Measurements from ENCODE around the gene OR4E1.

The OR4E1 gene

DNA sequence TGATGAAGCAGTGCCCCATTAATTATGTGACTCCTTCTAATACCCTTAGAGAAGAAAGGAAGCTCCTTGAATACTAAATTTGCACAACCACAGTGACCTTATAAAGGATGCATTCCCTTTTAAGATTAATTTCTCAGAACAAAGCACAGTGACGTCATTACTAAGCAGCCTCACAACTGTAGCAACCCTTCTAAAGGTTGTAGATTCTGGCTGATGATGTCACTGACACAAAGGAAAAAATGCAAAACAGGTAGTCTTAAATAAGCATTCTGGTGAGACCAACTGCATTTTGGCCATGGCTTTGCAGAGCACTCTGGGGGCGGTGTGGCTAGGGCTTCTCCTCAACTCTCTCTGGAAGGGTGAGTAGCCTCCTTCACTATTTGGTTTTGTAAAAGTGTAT lies 38.4 kb upstream of the OR4E1 start:
- Histone ChIP-seq H3K27ac (no peak overlapping the region), H4K20me1 (ENCODE audit: insufficient read depth) (no peaks in the 10 kb centered on the region), H3K9ac (no peak overlapping the region), H3K4me3 (IDR thresholded peaks at IDR 0.05; ENCODE audit: insufficient read depth, low read depth, low read length) (no peak overlapping the region), H3K4me1 (ENCODE audit: low read depth, poor library complexity, severe bottlenecking) (no peaks in the 10 kb centered on the region), H3K79me2 (ENCODE audit: insufficient read depth, low read depth) (no peaks in the 10 kb centered on the region), H2AFZ (ENCODE audit: low read depth) (no peak overlapping the region), H3K36me3 (ENCODE audit: insufficient read depth) (no peaks in the 10 kb centered on the region), H3K27me3 (ENCODE audit: insufficient read depth, low read depth) (no peaks in the 10 kb centered on the region), H3K4me2 (no peak overlapping the region)
- TF ChIP-seq, protein P1, sequence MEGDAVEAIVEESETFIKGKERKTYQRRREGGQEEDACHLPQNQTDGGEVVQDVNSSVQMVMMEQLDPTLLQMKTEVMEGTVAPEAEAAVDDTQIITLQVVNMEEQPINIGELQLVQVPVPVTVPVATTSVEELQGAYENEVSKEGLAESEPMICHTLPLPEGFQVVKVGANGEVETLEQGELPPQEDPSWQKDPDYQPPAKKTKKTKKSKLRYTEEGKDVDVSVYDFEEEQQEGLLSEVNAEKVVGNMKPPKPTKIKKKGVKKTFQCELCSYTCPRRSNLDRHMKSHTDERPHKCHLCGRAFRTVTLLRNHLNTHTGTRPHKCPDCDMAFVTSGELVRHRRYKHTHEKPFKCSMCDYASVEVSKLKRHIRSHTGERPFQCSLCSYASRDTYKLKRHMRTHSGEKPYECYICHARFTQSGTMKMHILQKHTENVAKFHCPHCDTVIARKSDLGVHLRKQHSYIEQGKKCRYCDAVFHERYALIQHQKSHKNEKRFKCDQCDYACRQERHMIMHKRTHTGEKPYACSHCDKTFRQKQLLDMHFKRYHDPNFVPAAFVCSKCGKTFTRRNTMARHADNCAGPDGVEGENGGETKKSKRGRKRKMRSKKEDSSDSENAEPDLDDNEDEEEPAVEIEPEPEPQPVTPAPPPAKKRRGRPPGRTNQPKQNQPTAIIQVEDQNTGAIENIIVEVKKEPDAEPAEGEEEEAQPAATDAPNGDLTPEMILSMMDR (conservative IDR thresholded peaks at IDR 0.05; ENCODE audit: low read depth, low read length): no peak

DNA sequence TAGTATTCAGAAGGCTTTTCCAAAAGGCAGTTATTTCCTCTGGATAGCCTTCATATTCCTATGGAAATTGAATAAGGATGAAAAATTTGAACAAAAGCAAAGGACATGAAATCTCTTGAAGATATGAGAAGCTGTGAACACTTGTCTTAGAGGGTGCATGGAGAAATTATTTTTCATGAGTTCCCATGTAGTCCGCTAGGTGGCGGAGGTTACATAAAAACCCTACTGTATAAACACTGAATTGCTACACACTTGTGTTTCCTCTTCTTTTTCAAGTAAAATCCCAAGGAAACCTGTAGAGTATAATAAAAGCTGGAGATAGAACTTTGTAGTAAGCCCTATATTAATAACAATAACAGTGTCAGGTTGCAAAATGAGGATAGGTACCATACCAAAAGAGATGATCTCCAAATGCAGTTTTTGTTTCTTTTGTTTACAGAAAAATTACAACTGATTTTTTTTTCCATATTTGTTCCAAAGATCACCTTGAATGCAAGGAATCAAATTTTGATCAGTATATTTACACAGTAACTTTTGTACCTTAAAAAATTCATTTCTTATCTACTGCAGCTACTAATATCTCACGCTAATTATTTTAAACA lies 37.8 kb upstream of the OR4E1 start:
- H3K4me2 ChIP-seq: no peak overlapping the region

DNA sequence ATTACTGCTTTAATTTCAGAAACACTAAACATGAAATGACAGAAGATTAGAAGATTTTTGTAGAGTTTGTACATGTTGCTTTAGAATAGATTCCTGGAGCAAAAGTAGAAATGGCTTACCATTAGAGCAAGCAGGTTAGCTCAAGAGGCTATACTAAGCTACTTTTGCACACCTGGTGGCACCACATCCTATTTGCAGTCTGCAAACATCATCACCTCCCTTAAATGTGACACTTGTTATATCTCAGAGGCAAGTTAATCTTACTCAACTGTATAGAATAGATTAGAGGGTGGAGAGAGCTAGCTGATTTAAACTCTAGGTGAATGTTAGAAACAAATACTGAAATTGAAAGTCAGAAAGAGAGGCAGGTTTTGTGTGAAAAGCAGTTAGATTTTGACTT lies 30.7 kb upstream of the OR4E1 start:
- TF ChIP-seq, protein P1 (conservative IDR thresholded peaks at IDR 0.05; ENCODE audit: low read depth, low read length): no peak
- Histone ChIP-seq H3K36me3 (ENCODE audit: insufficient read depth) (no peaks in the 10 kb centered on the region), H2AFZ (ENCODE audit: low read depth) (no peak overlapping the region), H4K20me1 (ENCODE audit: insufficient read depth) (no peaks in the 10 kb centered on the region), H3K27ac (no peak overlapping the region), H3K79me2 (ENCODE audit: insufficient read depth, low read depth) (no peaks in the 10 kb centered on the region), H3K9ac (no peak overlapping the region), H3K4me3 (IDR thresholded peaks at IDR 0.05; ENCODE audit: insufficient read depth, low read depth, low read length) (no peak overlapping the region), H3K27me3 (ENCODE audit: insufficient read depth, low read depth) (no peaks in the 10 kb centered on the region), H3K4me1 (ENCODE audit: low read depth, poor library complexity, severe bottlenecking) (peaks cover 24% of the 10 kb centered on the region), H3K4me2 (peak overlapping the region; percentile 18; the same call in 1 of the 2 replicates)

More for the DNA sequence above, 37.8 kb upstream of the OR4E1 start:
- Histone ChIP-seq H3K27me3 (ENCODE audit: insufficient read depth, low read depth) (no peaks in the 10 kb centered on the region), H3K36me3 (ENCODE audit: insufficient read depth) (no peaks in the 10 kb centered on the region), H3K27ac (no peak overlapping the region), H2AFZ (ENCODE audit: low read depth) (no peak overlapping the region), H3K79me2 (ENCODE audit: insufficient read depth, low read depth) (no peaks in the 10 kb centered on the region), H3K4me3 (IDR thresholded peaks at IDR 0.05; ENCODE audit: insufficient read depth, low read depth, low read length) (no peak overlapping the region), H3K4me1 (ENCODE audit: low read depth, poor library complexity, severe bottlenecking) (no peaks in the 10 kb centered on the region), H4K20me1 (ENCODE audit: insufficient read depth) (no peaks in the 10 kb centered on the region), H3K9ac (no peak overlapping the region)
- TF ChIP-seq, protein P1 (conservative IDR thresholded peaks at IDR 0.05; ENCODE audit: low read depth, low read length): peak; percentile 75

DNA sequence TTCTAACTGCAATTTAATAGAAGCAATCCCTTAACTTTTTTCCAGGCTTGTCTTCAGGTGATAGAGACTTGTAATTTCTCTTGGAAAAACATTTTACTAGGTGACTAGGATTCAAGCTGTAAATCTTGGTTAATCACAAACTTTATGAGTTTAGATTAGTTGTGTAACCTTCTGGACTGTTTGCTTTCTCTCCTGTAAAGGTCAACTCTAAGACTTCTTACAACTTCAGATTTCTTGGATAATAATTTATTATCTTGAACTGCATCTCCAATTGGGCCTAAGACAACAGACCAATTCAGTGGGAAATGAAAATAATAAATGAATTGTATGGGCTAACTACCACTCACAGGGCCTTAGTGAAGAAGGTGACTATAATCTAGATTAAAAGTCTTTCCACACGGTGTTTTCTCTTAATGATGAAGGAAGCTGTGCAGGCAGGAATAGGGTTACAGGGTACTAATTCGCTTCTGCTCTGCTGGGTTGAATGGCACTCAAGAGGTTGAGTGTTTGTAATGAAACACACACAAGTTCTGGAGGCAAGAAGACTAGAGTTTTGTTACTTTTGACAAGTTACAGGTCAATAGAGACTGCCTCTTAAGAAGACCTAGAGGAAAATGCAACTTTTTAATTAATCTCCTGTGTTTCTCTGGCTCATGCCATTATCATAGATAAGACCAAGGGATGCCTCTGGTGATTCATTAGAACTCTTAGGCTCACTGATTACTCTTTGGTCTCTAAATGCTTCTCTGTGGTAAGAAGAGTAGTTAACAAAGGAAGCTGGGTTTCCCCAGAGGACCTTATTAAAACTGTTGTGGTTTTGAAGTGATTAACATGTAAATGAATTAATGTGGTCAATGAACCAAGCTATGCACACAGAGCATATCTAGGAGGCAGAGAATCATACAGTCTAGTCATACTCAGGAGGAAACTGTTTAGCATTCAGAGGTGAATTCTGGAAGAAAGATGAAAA lies 30.0 kb upstream of the OR4E1 start:
- TF ChIP-seq, protein P1 (conservative IDR thresholded peaks at IDR 0.05; ENCODE audit: low read depth, low read length): no peak
- H4K20me1 ChIP-seq (ENCODE audit: insufficient read depth): no peaks in the 10 kb centered on the region
- H2AFZ ChIP-seq (ENCODE audit: low read depth): no peak overlapping the region
- no peaks in the 10 kb centered on the region for H3K79me2 ChIP-seq (ENCODE audit: insufficient read depth, low read depth)
- no peak overlapping the region for H3K4me3 ChIP-seq (IDR thresholded peaks at IDR 0.05; ENCODE audit: insufficient read depth, low read depth, low read length)
- H3K4me2 ChIP-seq: peak overlapping the region; percentile 18; the same call in 1 of the 2 replicates
- H3K4me1 ChIP-seq (ENCODE audit: low read depth, poor library complexity, severe bottlenecking): peaks cover 24% of the 10 kb centered on the region
- no peaks in the 10 kb centered on the region for H3K36me3 ChIP-seq (ENCODE audit: insufficient read depth)
- no peaks in the 10 kb centered on the region for H3K27me3 ChIP-seq (ENCODE audit: insufficient read depth, low read depth)
- H3K27ac ChIP-seq: no peak overlapping the region
- no peak overlapping the region for H3K9ac ChIP-seq
